A172 (cell line): ENCODE measurements around the gene GALNT1. TPM values are rescaled to one million over a fixed set of nuclear protein-coding genes. Genes with fewer than 3 reads are reported as not detected.

Experiments
- DNase-seq: peaks from one replicate; pipeline ENCODE4 v3.0.0-alpha.2; 2015; ENCODE audit warnings: low spot score
- total RNA-seq: library from RNA; depleted of rRNA; stranded (reverse); fragments of >200 nt; shearing (Covaris generic); gene quantifications from 2 replicates; pipeline ENCODE4 v1.2.3, GENCODE V29; 2014

GALNT1 gene
- total RNA-seq, 1 experiment from 2014 or later: 144 TPM

DNA sequence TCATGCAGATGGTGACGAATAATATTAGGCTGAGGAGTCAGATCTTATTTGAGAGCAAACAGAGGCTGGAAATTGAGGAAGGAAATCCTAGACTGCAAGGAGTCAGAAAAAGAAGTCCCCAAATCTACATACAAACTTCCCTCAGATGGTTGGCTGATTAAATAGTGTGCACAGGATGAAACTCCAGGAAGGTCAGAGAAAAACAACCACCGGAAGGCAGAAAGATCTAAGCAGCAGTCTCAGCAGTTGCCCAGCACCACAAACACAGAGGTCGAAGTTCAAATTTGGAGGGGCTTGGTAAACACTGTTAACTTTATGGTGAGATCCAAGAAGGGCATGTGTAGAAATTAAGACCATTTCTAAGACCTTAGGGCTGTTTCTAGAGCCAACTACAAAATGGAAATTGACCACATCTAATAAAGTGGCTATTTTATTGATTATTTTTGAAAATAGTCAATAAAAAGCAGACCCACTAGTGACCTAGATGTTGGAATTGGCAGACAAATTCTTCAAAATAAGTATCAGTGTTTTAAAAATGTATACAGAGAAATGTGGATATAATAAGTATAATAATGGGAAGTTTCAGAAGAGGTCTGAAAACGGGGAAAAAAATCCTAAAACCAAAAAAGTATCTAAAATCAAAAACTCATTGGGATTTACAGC lies 134.8 kb downstream of the GALNT1 start:
- DNase-seq: no peak

DNA sequence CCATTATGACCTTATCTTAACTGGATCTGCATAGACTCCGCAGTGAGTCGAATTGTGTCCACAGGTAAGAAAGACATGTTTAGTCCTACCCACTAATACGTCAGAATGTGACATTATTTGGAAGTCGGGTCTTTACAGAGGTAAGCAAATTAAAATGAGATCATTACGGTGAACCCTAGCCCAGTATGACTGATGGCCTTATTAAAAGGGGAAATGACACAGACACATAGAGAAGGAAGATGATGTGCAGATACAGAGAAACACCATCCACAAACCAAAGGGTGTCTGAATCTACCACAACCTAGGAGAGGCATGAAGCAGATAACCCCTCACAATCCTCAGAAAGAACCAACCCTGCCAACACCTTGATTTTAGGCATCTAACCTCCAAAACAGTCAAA lies 135.6 kb downstream of the GALNT1 start:
- DNase-seq: no peak

DNA sequence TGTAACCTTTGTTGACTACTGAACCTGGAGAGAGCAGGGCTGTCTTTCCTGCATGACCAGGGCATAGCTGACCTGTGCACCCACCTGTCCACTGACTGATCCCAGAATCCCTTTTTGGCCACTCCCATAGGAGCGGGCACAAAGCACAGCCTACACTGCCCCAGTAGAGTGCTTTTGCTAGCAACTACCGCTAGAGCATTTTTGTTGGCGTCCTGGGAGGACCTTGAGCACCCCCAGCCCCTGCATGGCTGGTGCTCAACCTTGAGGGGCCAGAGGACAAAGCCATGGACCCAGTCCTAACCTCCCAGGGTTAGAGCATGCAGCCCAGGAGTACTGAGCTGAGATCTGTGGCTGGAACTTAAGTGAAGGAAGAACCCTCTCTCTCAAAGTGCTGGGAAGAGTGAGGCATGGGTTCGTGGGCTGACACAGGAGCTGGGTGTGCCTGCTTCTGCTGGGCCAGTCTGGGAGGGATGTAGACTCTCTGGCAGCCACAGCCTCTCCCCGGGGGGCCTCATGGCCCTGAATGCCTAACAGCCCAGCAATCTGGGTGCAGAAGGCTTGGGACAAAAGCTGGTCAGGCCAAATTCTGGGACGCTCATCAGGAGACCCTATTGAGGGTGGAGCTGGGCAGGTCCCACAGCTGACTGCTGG lies 140.0 kb downstream of the GALNT1 start:
- DNase-seq: no peak

DNA sequence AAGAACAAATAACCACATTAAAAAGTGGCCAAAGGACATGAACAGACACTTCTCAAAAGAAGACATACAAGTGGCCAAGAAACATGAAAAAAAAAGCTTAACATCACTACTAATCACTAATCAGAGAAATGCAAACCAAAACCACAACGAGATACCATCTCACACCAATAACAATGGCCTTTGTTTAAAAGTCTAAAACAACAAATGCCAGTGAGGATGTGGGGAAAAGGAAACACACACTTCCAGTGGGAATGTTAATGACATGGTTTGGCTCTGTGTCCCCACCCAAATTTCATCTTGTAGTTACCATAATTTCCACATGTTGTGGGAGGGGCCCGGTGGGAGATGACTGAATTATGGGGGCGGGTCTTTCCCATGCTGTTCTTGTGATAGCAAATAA lies 147.1 kb downstream of the GALNT1 start:
- no peak for DNase-seq

DNA sequence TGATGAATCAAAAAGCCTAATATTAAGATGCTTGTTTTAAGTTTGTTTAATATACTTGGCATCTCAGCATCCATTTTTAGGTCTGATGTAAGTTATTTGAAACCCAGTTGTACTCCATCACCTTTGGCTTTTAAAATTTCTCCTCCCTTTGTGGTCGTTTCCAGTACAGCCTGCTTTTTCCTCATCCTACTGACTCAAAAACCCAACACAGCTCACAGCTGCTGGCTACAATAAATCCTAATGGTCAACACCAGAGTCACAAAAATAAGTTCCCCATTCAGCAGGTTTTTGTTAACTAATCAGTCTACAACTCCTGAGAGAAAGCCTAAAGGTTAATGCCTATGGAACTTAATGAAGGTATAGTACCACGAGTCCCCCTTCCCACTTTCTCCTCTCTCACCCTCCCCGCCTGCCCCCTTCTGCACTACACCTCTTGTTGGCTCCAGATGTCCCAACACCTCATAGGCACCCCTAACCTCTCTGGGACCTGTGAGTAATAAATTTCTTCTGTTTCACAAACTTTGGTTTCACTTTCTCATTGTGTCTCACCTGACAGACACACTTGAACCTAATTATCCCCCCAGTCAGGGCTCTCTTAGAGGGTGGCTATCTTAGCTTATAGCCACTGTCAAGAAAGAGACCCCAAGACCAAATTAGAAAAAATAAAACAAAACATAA lies 148.6 kb downstream of the GALNT1 start:
- DNase-seq: no peak

DNA sequence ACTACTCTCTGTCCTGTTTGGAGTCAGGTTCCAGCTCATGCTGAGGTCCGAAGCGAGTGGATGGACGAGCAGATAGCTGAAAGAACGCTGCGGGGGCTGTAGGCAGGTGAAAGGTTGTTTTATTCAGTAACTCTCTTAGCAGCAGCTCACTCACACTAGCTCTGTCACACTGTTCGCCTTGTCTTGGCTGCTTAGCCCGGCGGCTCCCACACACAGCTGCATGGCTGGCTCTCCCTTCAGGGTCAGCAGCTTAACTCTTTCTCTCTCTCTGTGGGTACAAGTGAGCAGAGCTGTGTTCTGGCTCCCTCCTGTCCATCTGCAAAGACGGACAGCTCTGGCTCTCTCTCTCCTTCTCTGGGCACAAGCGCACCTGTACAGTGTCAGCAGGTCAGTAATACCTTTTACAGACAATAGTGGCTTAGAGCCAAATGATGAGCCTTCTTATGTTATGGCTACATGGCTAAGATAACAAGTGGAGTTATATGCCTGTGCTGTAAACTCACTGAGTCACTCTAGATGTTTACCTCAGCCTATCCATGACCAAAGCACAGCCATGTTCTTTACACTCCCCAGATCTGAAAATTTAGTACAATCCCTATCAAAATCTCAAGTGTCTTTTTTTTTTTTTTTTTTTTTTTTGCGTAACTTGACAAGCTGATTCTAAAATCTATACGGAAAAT lies 149.3 kb downstream of the GALNT1 start:
- no peak for DNase-seq

DNA sequence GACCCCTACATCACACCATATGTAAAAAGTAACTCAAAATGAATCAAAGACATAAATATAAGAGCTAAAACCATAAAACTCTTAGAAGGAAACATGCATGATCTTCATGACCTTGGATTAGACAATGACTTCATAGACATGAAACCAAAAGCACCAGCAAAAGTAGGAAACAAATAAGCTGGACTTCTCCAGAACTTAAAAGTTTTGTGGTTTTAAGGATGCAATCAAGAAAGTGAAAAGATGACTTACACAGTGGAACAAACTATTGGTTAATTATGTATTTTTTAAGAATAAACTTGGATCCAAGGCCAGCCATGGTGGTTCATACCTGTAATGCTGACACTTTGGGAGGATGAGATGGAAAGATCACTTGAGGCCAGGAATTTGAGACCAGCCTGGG lies 150.2 kb downstream of the GALNT1 start:
- DNase-seq: no peak

DNA sequence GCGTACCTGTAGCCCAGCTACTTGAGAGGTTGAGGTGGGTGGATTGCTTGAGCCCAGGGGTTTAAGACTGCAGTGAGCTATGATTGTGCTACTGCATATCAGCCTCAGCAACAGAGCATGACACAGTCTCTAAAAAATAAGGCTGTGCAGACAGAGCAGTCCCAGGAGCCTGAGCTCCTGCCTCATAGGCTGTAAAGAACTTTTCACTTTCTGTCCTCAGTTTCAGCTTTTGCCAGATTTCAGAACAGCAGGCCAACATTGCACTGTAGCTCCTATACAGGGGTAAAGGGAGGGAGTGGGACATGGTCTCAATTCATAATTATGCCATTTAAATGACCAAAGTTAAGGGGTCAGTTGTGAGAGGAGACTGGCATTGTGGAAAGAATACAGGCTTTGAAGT lies 150.6 kb downstream of the GALNT1 start:
- no peak for DNase-seq

DNA sequence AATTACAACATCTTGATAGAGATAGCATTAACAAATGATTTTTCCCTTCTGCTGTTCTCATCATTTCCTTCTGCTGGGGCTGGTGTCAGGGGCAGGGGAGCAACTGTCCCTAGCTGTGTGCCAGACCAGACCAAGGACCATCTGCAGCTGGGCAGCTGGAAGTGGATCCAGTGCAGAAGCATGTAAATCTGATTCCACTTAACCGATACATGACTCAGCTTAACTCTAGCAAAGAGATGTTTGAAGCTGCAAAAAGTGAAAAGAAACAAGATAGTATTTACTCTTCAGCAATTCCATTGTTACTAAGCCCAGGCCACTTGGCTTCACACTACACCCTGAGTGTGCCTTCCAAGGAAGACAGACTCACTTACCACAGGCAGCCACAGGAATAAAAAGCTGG lies 151.1 kb downstream of the GALNT1 start:
- no peak for DNase-seq

DNA sequence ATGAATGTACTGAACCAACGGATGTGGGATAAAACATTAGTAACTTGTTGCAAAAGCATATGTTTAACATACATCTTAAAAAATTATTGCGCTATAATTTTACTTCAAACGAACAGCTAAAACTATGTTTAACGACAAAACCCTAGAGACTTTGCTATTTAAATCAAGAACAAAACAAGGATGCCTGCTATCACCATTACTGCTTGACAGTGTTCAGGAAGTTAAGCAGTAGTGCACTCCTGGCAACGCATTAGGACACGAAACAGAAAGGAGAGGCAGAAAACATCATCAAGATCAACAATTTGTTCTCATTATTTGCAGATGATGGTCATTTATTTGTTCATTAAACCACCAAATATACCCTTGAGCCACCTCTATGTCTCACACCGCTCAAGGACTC lies 151.9 kb downstream of the GALNT1 start:
- no peak for DNase-seq

DNA sequence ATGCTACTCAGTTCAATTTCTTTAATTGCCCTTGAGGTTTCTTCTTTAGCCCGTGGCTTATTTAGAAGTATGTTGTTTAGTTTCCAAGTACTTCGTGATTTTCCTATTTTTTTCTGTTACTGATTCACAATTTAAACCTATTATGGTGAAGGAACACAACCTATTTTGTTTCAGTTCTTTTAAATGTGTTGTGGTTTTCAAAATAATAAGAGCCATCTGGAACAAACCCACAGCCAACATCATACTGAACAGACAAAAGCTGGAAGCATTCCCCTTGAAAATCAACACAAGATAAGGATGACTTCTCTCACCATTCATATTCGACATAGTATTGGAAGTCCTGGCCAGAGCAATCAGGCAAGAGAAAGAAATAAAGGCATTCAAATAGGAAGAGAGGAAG lies 155.2 kb downstream of the GALNT1 start:
- DNase-seq: no peak

DNA sequence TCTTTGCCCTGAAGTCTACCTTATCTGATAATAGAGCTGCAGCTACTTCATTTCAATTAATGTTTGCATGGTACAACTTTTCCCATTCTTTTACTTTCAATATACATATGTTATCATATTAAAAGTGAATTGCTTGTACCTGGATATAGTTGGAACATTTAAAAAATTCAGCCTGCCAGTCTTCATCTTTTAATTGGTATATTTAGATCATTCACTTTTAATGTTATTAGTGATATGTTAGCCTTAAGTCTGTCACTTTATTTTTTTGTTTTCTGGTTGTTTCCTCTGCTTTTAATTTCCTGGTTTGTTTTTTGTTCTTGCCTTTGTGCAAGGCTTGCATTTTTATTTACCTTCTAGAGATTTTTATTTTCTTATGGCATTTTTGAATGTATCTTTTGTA lies 158.2 kb downstream of the GALNT1 start:
- DNase-seq: no peak

DNA sequence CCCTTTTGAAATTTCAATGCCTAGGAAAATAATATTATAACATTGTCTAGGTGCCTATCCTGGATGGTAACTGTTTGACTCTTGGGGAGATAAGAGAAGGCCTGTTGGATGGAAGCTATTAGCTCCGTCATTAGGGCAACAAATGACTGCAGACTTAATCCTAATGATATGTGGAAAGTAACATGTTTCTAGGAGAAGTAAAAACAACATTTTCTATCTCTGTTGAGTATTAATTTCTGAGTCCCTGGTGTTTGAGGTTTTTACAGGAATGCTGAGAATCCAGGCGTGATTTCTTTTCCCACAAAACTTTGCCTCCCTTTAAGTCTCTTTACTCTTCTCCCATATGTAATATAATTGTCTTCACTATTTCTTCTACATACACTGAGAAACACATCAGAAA lies 159.1 kb downstream of the GALNT1 start:
- no peak for DNase-seq

DNA sequence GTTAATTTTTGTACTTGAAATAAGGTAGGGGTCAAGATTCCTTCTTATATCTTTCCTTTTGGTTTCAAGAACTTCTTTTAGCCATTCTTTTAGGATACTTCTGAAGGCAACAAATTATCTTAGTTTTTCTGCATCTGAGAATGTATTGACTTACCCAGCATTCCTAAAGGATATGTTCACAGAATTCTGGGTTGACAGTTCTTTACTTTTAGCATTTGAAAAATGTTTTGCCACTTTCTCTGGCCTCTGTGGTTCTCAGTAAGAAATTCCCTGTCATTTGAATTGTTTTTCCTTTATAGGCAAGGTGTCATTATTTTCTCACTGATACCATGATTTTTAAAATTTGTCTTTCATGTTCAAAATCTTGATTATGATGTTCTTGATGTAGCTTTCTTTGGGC lies 162.4 kb downstream of the GALNT1 start:
- no peak for DNase-seq

DNA sequence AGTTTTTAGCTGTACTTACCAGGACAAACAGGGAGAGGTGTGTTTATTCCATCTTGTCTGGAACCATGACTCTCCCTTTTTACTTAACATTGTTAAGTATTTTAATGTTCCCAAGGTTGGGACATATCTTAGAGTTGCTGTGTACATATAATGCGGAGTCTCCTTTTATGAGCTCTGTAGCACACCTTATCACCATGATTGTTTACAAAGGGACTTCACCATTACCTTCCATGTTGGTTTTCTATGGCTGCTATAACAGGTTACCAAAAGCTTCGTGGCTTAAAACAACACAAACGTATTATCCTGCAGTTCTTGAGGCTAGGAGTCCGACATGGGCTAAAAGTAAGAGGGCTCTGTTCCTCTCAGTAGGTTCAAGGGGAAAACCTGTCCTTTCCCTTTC lies 164.3 kb downstream of the GALNT1 start:
- DNase-seq: no peak

DNA sequence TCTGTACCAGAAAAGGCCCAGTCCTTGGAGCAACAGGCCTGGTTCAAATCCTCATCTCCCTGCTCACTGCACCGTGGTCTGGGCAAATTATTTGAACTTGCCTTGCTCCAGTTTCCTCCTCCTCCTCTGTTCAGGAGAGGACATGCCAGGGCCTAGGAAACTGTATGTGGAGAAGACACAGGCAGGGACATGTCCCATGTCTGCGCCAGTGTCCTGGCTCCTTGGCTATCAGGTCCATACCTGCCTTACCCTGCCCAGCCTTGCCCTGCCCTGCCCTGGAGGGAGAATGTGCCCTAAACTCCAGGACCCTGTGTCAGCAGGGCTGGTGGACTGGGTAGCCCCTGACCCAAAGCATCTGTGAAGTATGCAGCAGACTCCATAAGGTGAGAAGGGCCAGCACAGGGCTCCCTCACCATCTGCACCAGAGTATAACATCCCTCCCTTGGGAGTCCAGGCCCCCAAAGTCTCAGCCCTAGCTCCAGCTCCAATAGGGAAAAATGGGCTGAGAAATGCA lies 165.3 kb downstream of the GALNT1 start:
- DNase-seq: no peak

DNA sequence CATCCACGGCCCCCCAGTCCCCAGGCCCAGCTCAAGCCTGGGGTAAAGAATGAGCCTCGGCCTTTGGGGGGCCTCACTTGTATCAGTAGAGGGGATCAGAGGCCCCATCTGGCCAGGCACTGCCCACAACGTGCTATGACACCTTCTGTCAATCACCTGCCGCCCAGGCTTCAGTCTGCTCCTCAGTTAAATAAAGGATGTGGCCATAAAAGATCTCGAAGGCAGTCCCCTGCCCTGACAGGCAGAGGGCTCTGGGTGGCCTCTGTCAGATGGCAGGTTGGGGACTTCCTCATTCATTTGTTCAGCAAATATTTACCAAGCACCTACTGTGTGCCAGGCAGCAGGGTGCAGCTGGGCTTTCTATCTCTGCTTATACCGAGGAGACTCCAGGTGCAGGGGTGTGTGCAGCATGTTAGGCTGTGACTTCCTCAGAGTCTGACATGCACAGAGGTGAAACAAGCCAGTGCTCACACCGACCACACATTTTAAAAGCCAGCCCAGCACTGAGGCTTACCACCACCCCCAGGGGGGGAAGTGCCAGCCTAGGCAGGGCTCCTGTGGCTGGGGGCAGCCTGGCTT lies 166.4 kb downstream of the GALNT1 start:
- no peak for DNase-seq

DNA sequence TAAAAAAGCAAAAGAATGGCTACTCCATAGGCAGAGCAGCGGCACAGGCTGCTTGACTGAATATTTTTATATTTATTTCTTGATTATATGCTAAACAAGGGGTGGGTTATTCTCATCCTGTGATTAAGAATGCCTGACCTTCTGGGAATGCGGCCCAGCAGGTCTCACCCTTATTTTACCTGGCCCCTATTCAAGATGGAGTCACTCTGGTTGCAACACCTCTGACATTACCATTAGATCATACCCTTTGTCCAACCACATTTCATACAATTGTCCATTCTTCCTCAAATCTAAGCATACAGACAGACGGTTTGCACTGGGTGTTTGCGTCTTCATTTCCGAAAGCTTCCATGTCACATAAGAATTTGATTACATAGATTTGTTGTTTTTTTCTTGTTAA lies 168.2 kb downstream of the GALNT1 start:
- DNase-seq: no peak

DNA sequence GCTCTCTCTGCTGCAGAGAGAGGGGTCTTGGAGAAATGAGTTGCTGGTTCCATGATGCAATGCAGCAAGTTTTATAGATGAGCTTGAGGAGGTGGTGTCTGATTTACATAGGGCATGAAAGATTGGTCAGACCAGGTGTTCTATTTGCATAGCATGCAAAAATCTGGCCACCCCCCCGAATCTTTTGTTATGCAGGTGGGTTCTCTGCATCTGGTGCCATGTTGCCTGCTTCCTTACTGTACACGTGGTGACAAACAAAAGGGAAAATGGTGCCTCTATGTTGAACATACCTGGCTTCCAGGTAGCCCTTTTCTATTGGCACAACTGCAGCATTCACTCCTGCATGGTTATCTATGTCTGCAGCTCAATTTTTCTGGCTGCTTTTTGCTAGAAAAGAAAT lies 169.4 kb downstream of the GALNT1 start:
- DNase-seq: no peak

DNA sequence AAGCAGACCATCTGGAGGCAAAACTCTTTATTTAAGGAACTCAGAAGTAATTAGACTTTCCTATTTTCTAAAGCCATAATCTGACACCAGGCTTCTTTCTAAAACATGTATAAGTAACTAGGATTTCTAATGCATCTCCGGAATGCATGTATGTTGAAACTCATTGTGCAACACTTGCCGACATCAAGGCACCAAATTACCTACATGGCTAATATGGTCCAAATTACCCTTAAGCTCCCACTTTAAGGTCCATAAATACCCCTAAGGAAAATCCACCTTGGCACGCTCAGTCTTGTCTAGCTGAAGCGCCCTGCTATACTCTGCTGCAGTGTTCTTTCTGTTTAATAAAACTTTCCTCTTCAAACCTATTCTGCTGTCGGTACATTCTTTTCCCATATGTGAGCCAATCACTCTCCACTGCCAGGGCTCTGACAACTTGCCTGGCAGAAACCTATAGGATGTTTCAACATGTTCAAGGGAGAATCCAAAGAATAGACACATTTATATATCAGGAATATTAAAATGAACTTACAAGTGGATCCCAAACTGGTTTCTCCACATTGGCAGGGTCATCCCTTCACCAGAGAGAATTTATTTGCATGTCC lies 171.9 kb downstream of the GALNT1 start:
- DNase-seq: no peak

DNA sequence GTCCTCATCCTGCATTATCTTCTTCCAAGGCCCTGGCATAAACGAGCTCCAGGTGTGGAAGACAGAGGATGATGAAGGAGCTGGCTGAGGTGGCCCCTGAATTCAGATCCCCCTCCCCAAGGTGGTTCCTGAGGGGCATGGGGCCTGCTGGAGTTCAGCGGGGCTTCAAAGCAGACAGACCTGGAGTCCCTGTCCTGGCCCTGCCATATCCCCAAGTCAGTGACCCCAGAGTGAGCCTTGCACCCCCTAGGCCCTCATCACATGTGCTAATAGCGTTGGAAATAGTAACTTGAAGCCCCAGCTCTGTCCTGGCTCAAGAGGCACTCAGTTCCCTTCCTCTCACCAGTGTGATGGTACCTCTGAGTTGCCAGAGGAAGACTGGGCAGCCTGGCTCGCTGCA lies 172.9 kb downstream of the GALNT1 start:
- DNase-seq: no peak

DNA sequence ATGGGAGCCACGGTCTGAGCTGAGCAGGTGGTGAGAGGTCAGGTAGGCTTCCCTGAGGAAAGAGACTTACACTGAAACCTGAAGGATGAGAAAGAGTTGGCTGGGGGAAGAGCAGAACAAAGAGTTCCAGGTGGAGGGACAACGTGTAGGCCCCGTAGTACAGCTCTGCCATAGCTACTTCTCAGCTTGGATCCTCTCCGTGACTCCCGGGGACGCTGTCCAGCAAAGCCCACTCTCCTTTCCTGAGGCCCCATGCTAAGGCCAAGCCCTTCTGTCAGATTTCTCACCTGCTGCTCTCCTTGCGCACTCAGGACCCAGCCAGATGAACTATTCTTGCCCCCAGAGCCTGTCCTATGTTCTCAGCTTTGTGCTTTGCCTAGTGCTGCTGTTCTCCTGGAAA lies 173.8 kb downstream of the GALNT1 start:
- no peak for DNase-seq
